Breast epithelium (tissue), 3 donors: ENCODE measurements around the gene FOLR1.

Experiments used
- CTCF ChIP-seq, 3 donors: fragments of 450-650 bp; IDR thresholded peaks; one replicate each; pipeline ENCODE4 v1.5.1; 2016 to 2017; ENCODE audit warnings: antibody characterized with exemption in 3 of 3, mild to moderate bottlenecking in 3 of 3, moderate library complexity in 3 of 3
- POLR2A ChIP-seq: fragments of 450-650 bp; IDR thresholded peaks from one replicate; pipeline ENCODE4 v1.6.1; 2016; ENCODE audit warnings: antibody characterized with exemption, mild to moderate bottlenecking, moderate library complexity
- POLR2AphosphoS5 ChIP-seq, 3 donors: sonication (generic); formaldehyde crosslinking; IDR thresholded peaks; one replicate each; pipeline ENCODE4 v1.6.1; 2017; ENCODE audit warnings: antibody characterized with exemption in 3 of 3

- TF ChIP-seq POLR2A (no peak), CTCF (IDR thresholded peaks at IDR 0.05) (no peak), POLR2AphosphoS5 (IDR thresholded peaks at IDR 0.05) (no peak)
Measured at GRCh38 chr11:72191961-72192381, at the start of gene FOLR1.
